ENCODE measurements around the gene RIC1. TPM values are rescaled to one million over a fixed set of nuclear protein-coding genes. Genes with fewer than 3 reads are reported as not detected.
"Not testable (repeated sequence)": the region's sequence is repeated elsewhere in the genome, so short reads cannot be mapped to it uniquely, and the experiment has no call there.

Gene RIC1
- total and polyA plus RNA-seq, 8 donors: 21.5 to 32.9 (median 30.7) TPM

GRCh38 chr9:5714501-5715401 is 85.8 kb downstream of the RIC1 start:
- DNase-seq (no peak), ATAC-seq (peak; percentile 56)
- H3K27ac ChIP-seq: no peak overlapping the region
- no peaks in the 10 kb centered on the region for H3K27me3 ChIP-seq
- H3K9me3 ChIP-seq: peaks cover 0 to 8% of the 10 kb centered on the region in 2 donors
- no peak overlapping the region for H3K4me3 ChIP-seq
- no peak for TF ChIP-seq CTCF (IDR thresholded peaks at IDR 0.05)
- H3K36me3 ChIP-seq: peaks cover 0 to 18% of the 10 kb centered on the region in 2 donors
- H3K4me1 ChIP-seq: no peaks in the 10 kb centered on the region
- intact Hi-C loops (cut with DNase I): no loop called here

- no peak for TF ChIP-seq CTCF (IDR thresholded peaks at IDR 0.05)
- H3K4me1 ChIP-seq: no peaks in the 10 kb centered on the region
- intact Hi-C loops (cut with DNase I): no loop called here
- DNase-seq (no peak), ATAC-seq (no peak)
- no peak overlapping the region for H3K4me3 ChIP-seq
- H3K9me3 ChIP-seq: peaks cover 0 to 8% of the 10 kb centered on the region in 2 donors
- no peak overlapping the region for H3K27ac ChIP-seq
- H3K36me3 ChIP-seq: peaks cover 0 to 18% of the 10 kb centered on the region in 2 donors
- no peaks in the 10 kb centered on the region for H3K27me3 ChIP-seq
Observed at GRCh38 chr9:5715548-5716127, 86.7 kb downstream of the RIC1 start.

- H3K4me3 ChIP-seq; intact Hi-C loops (cut with DNase I); H3K4me1 ChIP-seq; H3K9me3 ChIP-seq; H3K27ac ChIP-seq; H3K27me3 ChIP-seq; DNase-seq; ATAC-seq: not testable (repeated sequence)
- H3K36me3 ChIP-seq: peaks cover 0 to 29% of the 10 kb centered on the region in 2 donors
Observed at GRCh38 chr9:5717434-5717833, 88.5 kb downstream of the RIC1 start.

GRCh38 chr9:5718296-5719032 is 89.6 kb downstream of the RIC1 start:
- TF ChIP-seq CTCF (IDR thresholded peaks at IDR 0.05): no peak
- Histone ChIP-seq H3K4me1 (no peaks in the 10 kb centered on the region), H3K36me3 (peaks cover 0 to 36% of the 10 kb centered on the region in 2 donors), H3K27ac (no peak overlapping the region), H3K27me3 (no peaks in the 10 kb centered on the region), H3K4me3 (no peak overlapping the region), H3K9me3 (peaks cover 0 to 8% of the 10 kb centered on the region in 2 donors)
- no peak for DNase-seq
- intact Hi-C loops (cut with DNase I): no loop called here
- no peak for ATAC-seq

- no peak overlapping the region for H3K4me3 ChIP-seq
- peaks cover 0 to 8% of the 10 kb centered on the region in 2 donors for H3K9me3 ChIP-seq
- H3K27ac ChIP-seq: no peak overlapping the region
- no peaks in the 10 kb centered on the region for H3K4me1 ChIP-seq
- TF ChIP-seq CTCF (IDR thresholded peaks at IDR 0.05): no peak
- peaks cover 0 to 36% of the 10 kb centered on the region in 2 donors for H3K36me3 ChIP-seq
- ATAC-seq (no peak), DNase-seq (no peak)
- H3K27me3 ChIP-seq: no peaks in the 10 kb centered on the region
- intact Hi-C loops (cut with DNase I): no loop called here
Observed at GRCh38 chr9:5719100-5719926, 90.4 kb downstream of the RIC1 start.

All from left lung (tissue), 10 donors.